Measurements from ENCODE around the gene ZNF443.
"Not testable (repeated sequence)": the region's sequence is repeated elsewhere in the genome, so short reads cannot be mapped to it uniquely, and the experiment has no call there.

ZNF443 gene

DNA sequence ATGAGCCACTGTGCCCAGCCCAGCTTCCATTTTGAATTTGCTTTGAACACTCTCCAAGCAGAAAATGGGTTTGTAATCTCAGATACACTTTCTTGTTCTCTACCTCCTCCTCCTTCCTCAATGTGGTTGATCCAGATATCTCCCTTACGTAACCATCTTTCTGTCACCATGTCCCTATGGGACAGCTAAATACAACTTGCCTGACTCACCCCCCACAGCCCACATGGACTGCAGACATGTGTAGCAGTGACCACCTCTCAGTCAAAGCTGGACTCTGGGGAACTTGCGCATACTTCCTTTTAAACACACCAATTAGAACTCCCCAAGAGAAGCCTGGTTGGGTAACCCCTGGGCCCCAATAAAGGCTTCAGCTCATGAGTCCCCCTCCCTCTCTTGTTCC is 28.9 kb downstream of the ZNF443 start:
- DNase-seq = no peak

DNA sequence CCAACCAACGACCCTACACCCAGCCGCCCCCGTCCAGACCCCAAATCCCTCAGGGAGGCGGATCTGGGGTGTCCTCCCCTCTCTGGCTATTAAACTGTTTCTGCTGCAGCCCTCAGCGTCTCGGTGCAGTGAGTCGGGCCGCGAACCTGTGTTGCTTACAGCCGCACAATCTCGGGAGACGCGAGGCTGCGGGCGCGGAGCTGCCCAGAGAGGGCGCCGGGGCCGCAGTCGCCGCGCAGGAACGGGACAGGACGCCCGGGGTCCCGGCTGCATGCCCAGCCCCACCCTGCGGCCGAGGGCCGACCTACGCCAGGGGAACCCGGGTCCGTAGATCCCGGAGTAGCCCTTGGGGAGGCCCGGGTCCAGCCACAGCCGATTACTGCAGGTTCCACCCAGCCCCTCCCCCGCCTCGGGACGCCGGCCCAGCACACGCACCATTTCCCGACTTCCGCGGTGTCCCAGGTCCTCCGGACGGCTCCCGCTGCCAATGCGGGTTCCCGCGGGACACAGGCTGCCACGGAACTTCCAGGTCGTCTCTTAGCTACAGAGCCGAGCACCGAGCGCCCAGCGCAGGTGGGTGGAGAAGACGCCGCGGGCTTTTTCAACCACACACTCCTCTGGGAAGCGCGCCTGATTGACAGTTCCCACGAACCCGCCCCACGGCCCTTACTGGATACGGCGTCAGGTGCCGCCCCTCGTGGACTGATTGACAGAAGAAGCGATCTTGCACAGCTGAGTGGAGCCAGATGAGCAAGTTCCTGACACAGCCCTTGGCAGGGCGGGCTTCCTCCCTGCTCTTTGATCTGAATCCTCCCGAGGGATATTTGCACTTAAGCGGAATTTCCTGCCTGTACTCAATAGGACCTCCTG is 40.0 kb downstream of the ZNF443 start, which contains the start of gene ZNF799:
ZNF799 (minus strand) TSS at position 639 of the 870 bp plus-strand sequence; CDS start at position 438, 201 bp downstream.
- DNase-seq = peak; percentile 75

DNA sequence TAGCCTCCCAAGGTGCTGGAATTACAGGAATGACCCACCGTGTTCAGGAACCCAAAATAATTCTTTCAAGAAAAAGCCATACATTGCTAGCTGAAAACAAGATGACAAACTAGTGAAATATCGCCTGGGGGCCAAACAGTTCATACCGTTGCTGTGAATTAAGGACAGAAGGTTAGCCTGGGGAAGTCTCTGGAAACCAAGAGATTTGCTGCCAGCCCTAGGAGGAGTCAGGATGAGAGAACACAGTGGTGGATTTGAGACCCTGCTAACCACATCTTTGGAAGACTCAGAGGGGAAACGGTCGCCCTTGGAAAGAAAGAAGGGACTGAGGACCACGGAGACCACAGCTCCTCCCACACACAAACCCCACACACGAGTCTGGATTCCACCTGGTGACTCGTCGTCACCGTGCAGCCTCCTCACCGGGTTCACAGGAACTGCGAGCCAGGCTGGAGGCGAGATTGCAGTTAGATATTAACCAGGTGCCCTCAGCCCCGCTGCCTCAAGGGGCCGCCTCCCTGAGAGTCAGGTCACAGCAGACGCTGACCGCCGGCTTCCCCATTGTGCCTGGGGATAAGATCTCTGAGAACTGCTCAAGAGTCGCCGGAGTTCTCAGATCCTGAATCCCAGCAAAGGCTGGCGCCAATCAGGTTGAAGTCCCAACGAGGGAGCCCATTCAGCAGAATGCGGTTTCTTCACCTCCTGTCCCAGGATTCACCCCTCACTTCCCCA is 40.8 kb downstream of the ZNF443 start:
- DNase-seq = peak; percentile 9

DNA sequence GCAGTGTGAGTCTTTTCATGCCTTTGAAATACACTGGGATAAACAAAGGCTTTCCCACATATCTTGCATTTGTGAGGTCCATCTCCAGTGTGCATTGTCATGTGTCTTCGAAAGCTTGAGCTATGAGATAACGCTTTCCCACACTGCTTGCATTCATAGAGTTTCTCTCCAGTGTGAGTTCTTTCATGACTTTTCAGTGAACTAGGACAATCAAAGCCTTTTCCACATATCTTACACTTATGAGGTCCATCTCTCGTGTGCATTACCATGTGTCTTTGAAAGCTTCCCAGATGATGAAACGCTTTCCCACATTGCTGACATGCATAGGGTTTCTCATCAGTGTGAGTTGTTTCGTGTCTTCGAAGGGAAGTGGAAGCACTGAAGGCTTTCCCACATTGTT is 49.7 kb downstream of the ZNF443 start:
- DNase-seq = not testable (repeated sequence)

DNA sequence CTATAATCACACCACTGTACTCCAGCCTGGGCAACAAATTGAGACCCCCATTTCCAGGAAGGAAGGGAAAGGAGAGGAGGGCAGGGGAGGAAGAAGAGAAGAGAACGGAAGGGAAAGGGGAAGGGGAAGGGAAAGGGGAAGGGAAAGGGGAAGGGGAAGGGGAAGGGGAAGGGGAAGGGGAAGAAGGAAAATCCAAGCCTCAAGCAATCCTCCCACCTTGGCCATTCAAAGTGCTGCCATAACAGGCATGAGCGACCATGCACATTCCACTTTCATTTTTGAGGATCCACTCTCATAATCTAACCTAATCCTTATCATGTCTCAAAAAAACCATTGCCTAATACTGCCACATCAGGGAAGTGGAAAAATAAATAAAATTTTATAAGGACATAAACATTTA is 54.5 kb downstream of the ZNF443 start:
- not testable (repeated sequence) for DNase-seq

DNA sequence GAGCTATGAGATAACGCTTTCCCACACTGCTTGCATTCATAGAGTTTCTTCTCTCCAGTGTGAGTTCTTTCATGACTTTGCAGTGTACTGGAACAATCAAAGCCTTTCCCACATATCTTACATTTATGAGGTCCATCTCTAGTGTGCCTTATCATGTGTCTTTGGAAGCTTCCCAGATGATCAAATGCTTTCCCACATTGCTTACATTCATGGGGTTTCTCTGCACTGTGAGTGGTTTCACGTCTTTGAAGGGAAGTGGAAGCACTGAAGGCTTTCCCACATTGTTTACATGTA is 60.4 kb downstream of the ZNF443 start:
- DNase-seq = no peak

DNA sequence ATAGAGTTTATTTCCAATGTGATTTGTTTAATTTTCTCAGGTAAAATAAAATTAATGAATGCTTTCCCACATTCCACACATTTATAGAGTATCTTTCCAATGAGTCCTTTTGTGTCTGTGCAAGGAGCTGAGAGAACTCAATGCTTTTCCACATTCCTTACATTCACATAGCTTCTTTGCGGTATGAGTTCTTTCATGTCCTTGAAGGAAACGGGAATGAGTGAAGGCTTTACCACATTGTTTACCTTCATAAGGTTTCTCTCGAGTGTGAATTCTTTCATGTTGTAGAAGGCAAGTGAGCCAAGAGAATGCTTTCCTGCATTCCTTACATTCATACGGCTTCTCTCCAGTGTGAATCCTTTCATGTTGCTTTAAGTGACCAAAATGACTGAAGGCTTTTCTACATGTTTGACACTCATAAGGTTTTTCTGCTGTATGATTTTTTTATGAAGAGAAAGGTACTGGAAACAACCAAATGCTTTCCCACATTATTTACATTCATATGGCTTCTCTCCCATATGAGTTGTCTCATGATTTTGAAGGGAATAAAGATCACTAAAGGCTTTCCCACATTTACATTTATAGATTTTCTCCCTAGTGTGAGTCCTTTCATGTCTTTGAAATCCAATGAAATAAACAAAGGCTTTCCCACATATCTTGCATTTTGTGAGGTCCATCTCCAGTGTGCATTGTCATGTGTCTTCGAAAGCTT is 60.9 kb downstream of the ZNF443 start:
- no peak for DNase-seq
